Right atrium auricular region (tissue), 2 donors: ENCODE measurements around the gene FCHSD2. TPM values are rescaled to one million over a fixed set of nuclear protein-coding genes. Genes with fewer than 3 reads are reported as not detected.

Source experiments
- DNase-seq: peaks from one replicate; pipeline ENCODE4 v3.0.0-alpha.2; 2019; ENCODE audit warnings: low spot score
- H3K27ac ChIP-seq, 2 donors: fragments of 200-600 bp; sonication (generic); 1 replicate in 1 of 2; 2 replicates in 1 of 2; pipeline ENCODE4 v1.5.1; 2016 to 2019
- H3K27me3 ChIP-seq, 2 donors: fragments of 200-600 bp; sonication (generic); one replicate each; pipeline versions ENCODE4 v1.5.1 to v1.6.0; 2017 to 2019
- H3K36me3 ChIP-seq: fragments of 200-600 bp; sonication (generic); one replicate; pipeline ENCODE4 v1.5.1; 2016
- H3K4me1 ChIP-seq, 2 donors: fragments of 200-600 bp; sonication (generic); one replicate each; pipeline versions ENCODE4 v1.5.1 to v1.6.0; 2017 to 2019
- H3K4me3 ChIP-seq, 2 donors: fragments of 200-600 bp; sonication (generic); 1 replicate in 1 of 2; 2 replicates in 1 of 2; pipeline ENCODE4 v1.5.1; 2017 to 2019; ENCODE audit warnings: mild to moderate bottlenecking in 1 of 2, moderate library complexity in 1 of 2
- H3K9me3 ChIP-seq, 2 donors: fragments of 200-600 bp; sonication (generic); one replicate each; pipeline ENCODE4 v1.5.1; 2019
- CTCF ChIP-seq, 2 donors: fragments of 200-600 bp; sonication (generic); IDR thresholded peaks; one replicate each; pipeline ENCODE4 v1.5.1; 2019; ENCODE audit warnings: antibody characterized with exemption in 2 of 2
- total RNA-seq, 2 donors: library from RNA; depleted of rRNA; stranded (reverse); fragments of >200 nt; gene quantifications; one replicate each; pipeline ENCODE4 v1.1.0, GENCODE V29; 2016

Gene FCHSD2
- total RNA-seq, 2 donors from 2014 or later, result 23.9 to 24.0 TPM

DNA sequence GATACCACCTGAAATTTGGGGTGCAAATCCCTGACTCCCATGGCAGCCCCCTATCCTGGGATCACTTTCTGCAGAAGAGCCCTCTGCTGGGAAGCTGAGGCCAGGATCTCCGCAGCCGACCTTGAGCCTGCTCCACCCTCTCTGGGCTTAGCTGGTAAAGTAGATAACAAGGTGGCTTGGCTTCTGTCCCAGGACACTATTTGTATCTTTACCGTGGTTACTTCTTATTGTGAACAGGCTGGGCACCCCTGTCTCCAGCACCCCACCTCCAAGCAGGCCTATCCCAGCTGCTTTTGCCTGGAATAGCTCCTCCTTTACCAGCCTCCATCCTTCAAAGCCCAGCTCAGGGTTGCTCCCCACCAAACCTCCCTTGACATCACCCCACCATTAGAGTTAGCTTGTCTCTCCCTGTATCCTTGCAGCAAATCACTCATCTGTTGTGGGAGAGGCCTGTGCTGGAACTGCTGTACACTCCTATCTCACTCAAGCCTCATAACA is 40.8 kb upstream of the FCHSD2 start:
- Histone ChIP-seq H3K27me3 (no peaks in the 10 kb centered on the region), H3K4me1 (peaks cover 0 to 38% of the 10 kb centered on the region in 2 donors), H3K4me3 (peak overlapping the region; percentile 22 to 39), H3K9me3 (no peaks in the 10 kb centered on the region), H3K27ac (peak overlapping the region; percentile 76 to 79), H3K36me3 (no peaks in the 10 kb centered on the region)
- DNase-seq, result no peak
- TF ChIP-seq CTCF (IDR thresholded peaks at IDR 0.05), result peak in 1 of 2 donors; percentile 51

DNA sequence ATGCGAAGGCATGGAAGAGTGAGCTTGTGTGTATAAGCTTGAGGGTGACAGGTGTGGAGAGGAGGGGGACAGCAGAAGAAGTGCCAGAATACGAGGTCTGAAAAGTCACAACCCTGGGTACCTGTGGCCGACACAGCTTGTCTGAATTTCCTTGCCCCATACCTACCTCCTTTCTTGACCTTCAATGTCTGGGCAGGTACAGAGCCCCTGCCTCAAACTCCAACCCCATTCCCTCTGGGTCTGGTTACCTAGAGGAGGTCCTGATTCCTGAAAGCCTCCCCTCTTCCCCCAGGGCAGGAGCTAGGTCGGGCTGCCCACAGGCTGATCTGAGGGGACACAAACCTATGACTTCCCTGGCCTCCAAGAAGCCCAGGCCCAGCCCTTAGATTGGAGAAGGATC is 36.6 kb upstream of the FCHSD2 start:
- no peak for DNase-seq
- no peaks in the 10 kb centered on the region for H3K27me3 ChIP-seq
- H3K4me1 ChIP-seq, result peaks cover 0 to 55% of the 10 kb centered on the region in 2 donors
- no peak overlapping the region for H3K4me3 ChIP-seq
- no peaks in the 10 kb centered on the region for H3K9me3 ChIP-seq
- peak overlapping the region; percentile 86 to 91 for H3K27ac ChIP-seq
- H3K36me3 ChIP-seq, result no peaks in the 10 kb centered on the region
- no peak for TF ChIP-seq CTCF (IDR thresholded peaks at IDR 0.05)

DNA sequence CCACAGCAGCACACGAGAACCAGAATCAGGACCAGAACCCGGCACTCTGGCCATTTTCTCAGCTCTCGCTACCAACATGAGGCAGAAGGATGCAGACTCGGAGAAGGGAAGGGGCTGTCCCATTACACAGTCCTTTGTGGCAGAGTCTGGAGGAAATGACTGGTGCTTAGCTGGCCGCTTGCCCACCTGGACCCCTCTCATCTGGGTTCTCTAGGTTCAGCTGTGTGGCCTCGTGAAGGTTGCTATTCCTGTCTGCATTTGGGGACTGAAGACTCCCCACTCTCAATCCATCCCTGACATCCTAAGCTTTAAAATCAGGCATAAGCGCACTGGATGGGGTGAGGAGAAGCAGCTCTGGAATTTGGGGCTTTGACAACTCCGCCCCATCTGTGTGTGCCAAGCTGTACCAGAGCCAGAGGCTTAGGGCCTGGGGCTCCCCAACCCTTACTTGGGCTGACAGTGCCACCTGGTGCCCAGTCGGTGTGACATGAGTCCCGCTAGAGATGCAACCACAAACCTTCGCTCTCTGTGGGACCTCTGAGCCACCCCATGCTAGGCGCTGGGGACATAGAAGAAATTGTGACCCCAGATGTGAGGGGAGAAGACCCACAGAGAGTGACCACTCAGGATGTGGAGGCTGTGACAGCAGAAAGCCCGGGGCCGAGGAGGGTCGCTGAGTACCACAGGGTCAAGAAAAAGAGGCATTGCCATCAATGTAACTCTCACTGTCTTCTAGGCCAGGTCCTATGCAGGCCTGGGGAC is 35.8 kb upstream of the FCHSD2 start:
- peak overlapping the region; percentile 86 to 91 for H3K27ac ChIP-seq
- TF ChIP-seq CTCF (IDR thresholded peaks at IDR 0.05), result peak; percentile 65 to 86
- peak; percentile 93 for DNase-seq
- H3K27me3 ChIP-seq, result no peaks in the 10 kb centered on the region
- H3K4me3 ChIP-seq, result peak overlapping the region in 1 of 2 donors; percentile 12
- no peaks in the 10 kb centered on the region for H3K36me3 ChIP-seq
- no peaks in the 10 kb centered on the region for H3K9me3 ChIP-seq
- peaks cover 0 to 56% of the 10 kb centered on the region in 2 donors for H3K4me1 ChIP-seq

- H3K27ac ChIP-seq, result peak overlapping the region; percentile 86 to 91
- peaks cover 0 to 60% of the 10 kb centered on the region in 2 donors for H3K4me1 ChIP-seq
- no peaks in the 10 kb centered on the region for H3K36me3 ChIP-seq
- H3K9me3 ChIP-seq, result no peaks in the 10 kb centered on the region
- peak overlapping the region in 1 of 2 donors; percentile 12 for H3K4me3 ChIP-seq
- no peaks in the 10 kb centered on the region for H3K27me3 ChIP-seq
- TF ChIP-seq CTCF (IDR thresholded peaks at IDR 0.05), result no peak
- peak; percentile 83 for DNase-seq
Observed at GRCh38 chr11:73177380-73177777, 35.3 kb upstream of the FCHSD2 start.

- Histone ChIP-seq H3K27me3 (no peaks in the 10 kb centered on the region), H3K4me3 (no peak overlapping the region), H3K4me1 (peaks cover 0 to 64% of the 10 kb centered on the region in 2 donors), H3K9me3 (no peaks in the 10 kb centered on the region), H3K36me3 (no peaks in the 10 kb centered on the region), H3K27ac (peak overlapping the region; percentile 86 to 91)
- no peak for DNase-seq
- no peak for TF ChIP-seq CTCF (IDR thresholded peaks at IDR 0.05)
Observed at GRCh38 chr11:73176874-73177155, 34.7 kb upstream of the FCHSD2 start.
